Right lobe of liver (tissue), 6 donors: Measurements from ENCODE around the gene DYNLRB1. TPM values are rescaled to one million over a fixed set of nuclear protein-coding genes. Genes with fewer than 3 reads are reported as not detected.
A peak's percentile ranks its signal among the peaks of the same experiment; 100 is the strongest.

Experiments used
- ATAC-seq, 4 donors: fragments of 200-7000 bp; cut with Tn5 transposase; one replicate each; pipeline ENCODE4 v1.9.1; 2020; ENCODE audit warnings: mild to moderate bottlenecking in 4 of 4, moderate library complexity in 4 of 4
- DNase-seq, 3 donors: peaks; one replicate each; pipeline ENCODE4 v3.0.0-alpha.2; 2020
- H3K27ac ChIP-seq, 3 donors: fragments of 200-600 bp; one replicate each; pipeline ENCODE4 v1.8.0; 2022
- H3K27me3 ChIP-seq, 2 donors: fragments of 200-600 bp; one replicate each; pipeline ENCODE4 v1.8.0; 2022
- H3K36me3 ChIP-seq, 4 donors: fragments of 200-600 bp; sonication (generic) in 1 of 4; one replicate each; pipeline versions ENCODE4 v1.5.1 to v1.8.0; 2017 to 2022; ENCODE audit warnings: control low read depth in 1 of 4
- H3K4me1 ChIP-seq, 4 donors: fragments of 200-600 bp; sonication (generic) in 1 of 4; one replicate each; pipeline versions ENCODE4 v1.5.1 to v1.8.0; 2017 to 2022; ENCODE audit warnings: control low read depth in 1 of 4
- H3K4me3 ChIP-seq, 3 donors: fragments of 200-600 bp; one replicate each; pipeline ENCODE4 v1.8.0; 2022
- H3K9me3 ChIP-seq, 4 donors: fragments of 200-600 bp; sonication (generic) in 1 of 4; one replicate each; pipeline versions ENCODE4 v1.5.1 to v1.8.0; 2017 to 2022; ENCODE audit warnings: control low read depth in 1 of 4
- POLR2A ChIP-seq: fragments of 450-650 bp; IDR thresholded peaks from one replicate; pipeline ENCODE4 v1.6.1; 2017; ENCODE audit warnings: antibody characterized with exemption, mild to moderate bottlenecking
- WGBS: methylation state at CpG from one replicate; pipeline ENCODE4 v1.1.6; 2018; ENCODE audit warnings: low coverage, low lambda C conversion rate; ENCODE audit not compliant: insufficient coverage; ENCODE audit errors: missing lambda C conversion rate; 5-methylcytosine and 5-hydroxymethylcytosine counted together
- intact Hi-C, 2 donors: fragments of 100-400 bp; cut with DNase I; formaldehyde crosslinking; loops; one replicate each; pipeline versions ENCODE4 v1.11.2 to v1.14.1; 2022
- total RNA-seq, 6 experiments: library from RNA; depleted of rRNA in 2 of 6; stranded (reverse); fragments of >200 nt in 2 of 6; fragmentation: NEBNext Ultra II Directional in 3 of 6; extraction: Animal tissue kit (Norgen Biotek cat#: 25700) in 3 of 6; gene quantifications; one replicate each; pipeline versions ENCODE4 v1.1.0 to v1.2.4, GENCODE V29; 2016 to 2023
- TF ChIP-seq, protein P1 (sequence below), 4 donors: fragments of 200-600 bp in 3 of 4; fragments of 450-650 bp in 1 of 4; IDR thresholded peaks; one replicate each; pipeline versions ENCODE4 v1.5.1 to v1.8.0; 2016 to 2022; ENCODE audit warnings: antibody characterized with exemption in 4 of 4, mild to moderate bottlenecking in 2 of 4
- donor health status: DM: no; HTN: yes; CAD: no.
- donor health status: DM: no; HTN: no; CAD: no.
- donor health status: DM: no; HTN: no; CAD: no.
- donor health status: DM: no; HTN: yes; CAD: no.
- donor health status: DM: no; HTN: yes; CAD: no.

DYNLRB1 gene
- total RNA-seq, 6 experiments from 2014 or later = 34.8 to 84.3 (median 42.7) TPM

DNA sequence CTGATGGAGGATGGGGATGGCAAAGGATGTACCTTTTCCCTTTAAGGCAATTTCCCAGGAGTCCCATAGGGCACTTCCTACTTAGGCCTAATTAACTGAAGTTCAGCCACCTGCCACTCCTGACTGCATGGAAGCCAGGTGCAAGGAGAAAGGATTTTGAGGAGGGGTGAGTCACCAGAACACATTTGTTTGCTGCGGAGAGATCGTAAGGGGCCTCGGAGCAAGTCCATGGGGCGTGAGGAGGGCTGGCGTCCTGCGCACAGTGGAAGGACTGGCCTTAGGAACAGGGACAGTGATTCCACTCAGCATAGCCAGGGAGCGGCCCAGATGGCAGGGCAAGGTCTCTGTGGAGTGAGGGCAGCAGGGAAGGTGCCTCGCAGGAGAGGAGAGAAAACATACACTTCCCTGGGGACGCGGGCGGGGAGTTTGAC lies 30.5 kb downstream of the DYNLRB1 start:
- H3K4me3 ChIP-seq = no peak overlapping the region
- no peaks in the 10 kb centered on the region for H3K9me3 ChIP-seq
- peaks cover 0 to under 1% (median 0%) of the 10 kb centered on the region in 4 donors for H3K36me3 ChIP-seq
- 95% methylated on average over 11 of the region's 11 CpGs for whole genome bisulfite sequencing
- H3K27ac ChIP-seq = no peak overlapping the region
- DNase-seq = no peak
- H3K4me1 ChIP-seq = no peaks in the 10 kb centered on the region
- intact Hi-C loops = loop anchor here in 1 of 2 donors (10.0 kb wide), 1 partner anchor 158 kb away; the partner anchor contains the start of gene TP53INP2
- no peaks in the 10 kb centered on the region for H3K27me3 ChIP-seq
- ATAC-seq = no peak
- TF ChIP-seq, protein P1, sequence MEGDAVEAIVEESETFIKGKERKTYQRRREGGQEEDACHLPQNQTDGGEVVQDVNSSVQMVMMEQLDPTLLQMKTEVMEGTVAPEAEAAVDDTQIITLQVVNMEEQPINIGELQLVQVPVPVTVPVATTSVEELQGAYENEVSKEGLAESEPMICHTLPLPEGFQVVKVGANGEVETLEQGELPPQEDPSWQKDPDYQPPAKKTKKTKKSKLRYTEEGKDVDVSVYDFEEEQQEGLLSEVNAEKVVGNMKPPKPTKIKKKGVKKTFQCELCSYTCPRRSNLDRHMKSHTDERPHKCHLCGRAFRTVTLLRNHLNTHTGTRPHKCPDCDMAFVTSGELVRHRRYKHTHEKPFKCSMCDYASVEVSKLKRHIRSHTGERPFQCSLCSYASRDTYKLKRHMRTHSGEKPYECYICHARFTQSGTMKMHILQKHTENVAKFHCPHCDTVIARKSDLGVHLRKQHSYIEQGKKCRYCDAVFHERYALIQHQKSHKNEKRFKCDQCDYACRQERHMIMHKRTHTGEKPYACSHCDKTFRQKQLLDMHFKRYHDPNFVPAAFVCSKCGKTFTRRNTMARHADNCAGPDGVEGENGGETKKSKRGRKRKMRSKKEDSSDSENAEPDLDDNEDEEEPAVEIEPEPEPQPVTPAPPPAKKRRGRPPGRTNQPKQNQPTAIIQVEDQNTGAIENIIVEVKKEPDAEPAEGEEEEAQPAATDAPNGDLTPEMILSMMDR (IDR thresholded peaks at IDR 0.05) = no peak
- TF ChIP-seq POLR2A = no peak

DNA sequence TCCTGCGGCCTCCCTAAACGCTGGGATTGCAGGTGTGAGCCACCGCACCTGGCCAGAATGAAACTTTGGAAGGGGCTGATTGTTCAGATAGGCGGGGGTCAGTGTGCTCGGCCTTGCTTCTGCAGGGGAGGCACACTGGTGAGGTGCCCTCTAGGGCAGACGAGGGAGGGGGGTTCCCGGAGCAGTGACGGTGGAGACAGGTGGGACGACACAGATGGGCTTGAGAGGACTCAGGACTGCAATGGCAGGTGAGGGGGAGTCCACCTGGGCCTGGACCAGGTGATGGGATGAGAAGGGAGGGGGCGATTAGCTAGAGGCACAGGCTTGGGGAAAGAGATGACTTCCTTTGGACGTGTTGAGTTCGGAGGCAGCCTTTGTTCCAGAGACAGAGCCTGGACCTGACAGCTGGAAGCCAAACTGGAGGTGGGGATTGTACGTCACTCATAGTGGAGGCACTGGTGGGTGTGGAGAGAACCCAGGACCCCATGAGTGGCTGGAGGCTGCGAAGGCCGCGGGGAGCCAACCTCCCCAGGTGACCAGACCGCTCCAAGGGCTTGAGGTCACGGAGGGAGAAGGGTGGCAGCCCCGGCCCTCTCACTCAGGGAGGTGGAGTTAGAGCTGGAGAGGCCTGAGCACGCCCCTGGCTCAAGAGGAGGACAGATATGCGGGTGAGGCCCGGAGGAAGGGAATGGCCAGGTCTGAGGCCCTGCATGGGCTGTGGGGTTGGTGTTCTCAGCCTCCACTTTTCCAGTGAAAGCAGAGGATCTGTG lies 31.8 kb downstream of the DYNLRB1 start:
- Histone ChIP-seq H3K9me3 (no peaks in the 10 kb centered on the region), H3K27ac (no peak overlapping the region), H3K4me1 (peaks cover 0 to 5% (median 0%) of the 10 kb centered on the region in 4 donors), H3K27me3 (no peaks in the 10 kb centered on the region), H3K36me3 (no peaks in the 10 kb centered on the region), H3K4me3 (no peak overlapping the region)
- WGBS = 87% methylated on average over 18 of the region's 22 CpGs
- intact Hi-C loops = loop anchor here in 1 of 2 donors (10.0 kb wide), 1 partner anchor 157 kb away; the partner anchor contains the start of gene TP53INP2
- DNase-seq (no peak), ATAC-seq (peak in 1 of 4 donors; percentile 8)
- TF ChIP-seq, protein P1 (IDR thresholded peaks at IDR 0.05) = no peak
- TF ChIP-seq POLR2A = no peak

DNA sequence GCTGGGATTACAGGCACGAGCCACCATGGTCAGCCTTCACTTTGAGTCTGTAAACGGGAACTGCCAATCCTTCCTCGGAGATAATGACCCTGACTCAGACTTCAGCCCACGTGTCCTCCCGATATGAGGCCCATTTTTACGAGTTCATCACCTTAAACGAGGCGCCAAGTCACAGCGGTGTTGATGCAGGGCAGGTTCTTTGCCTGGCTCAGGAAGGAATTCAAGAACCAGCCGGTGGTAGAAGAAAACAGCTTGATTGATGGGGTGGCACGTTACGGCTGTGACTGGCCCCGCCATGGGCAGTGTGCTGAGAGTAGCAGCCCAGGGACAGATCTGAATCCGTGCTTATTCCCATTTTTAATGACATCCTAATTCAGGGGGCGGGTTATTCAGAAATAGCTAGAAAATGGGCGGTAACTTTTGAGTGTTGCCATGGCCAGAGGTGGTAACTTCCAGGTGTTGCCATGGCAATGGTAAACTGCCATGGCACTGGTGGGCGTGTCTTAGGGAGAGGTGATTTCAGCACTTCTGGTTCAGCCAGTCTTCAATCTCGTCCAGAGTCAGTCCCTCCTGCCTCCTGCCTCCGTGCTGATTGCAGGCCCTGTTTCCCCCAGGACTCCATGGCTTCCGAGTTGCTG lies 33.2 kb downstream of the DYNLRB1 start:
- intact Hi-C loops = loop anchor here in 1 of 2 donors (10.0 kb wide), 1 partner anchor 155 kb away; the partner anchor contains the start of gene TP53INP2
- no peaks in the 10 kb centered on the region for H3K36me3 ChIP-seq
- TF ChIP-seq, protein P1 (IDR thresholded peaks at IDR 0.05) = no peak
- no peak for TF ChIP-seq POLR2A
- no peak overlapping the region for H3K4me3 ChIP-seq
- ATAC-seq = no peak
- peaks cover 0 to 13% (median 0%) of the 10 kb centered on the region in 4 donors for H3K4me1 ChIP-seq
- H3K9me3 ChIP-seq = no peaks in the 10 kb centered on the region
- no peak overlapping the region for H3K27ac ChIP-seq
- H3K27me3 ChIP-seq = no peaks in the 10 kb centered on the region
- WGBS = 76% methylated on average over 16 of the region's 20 CpGs
- DNase-seq = no peak

DNA sequence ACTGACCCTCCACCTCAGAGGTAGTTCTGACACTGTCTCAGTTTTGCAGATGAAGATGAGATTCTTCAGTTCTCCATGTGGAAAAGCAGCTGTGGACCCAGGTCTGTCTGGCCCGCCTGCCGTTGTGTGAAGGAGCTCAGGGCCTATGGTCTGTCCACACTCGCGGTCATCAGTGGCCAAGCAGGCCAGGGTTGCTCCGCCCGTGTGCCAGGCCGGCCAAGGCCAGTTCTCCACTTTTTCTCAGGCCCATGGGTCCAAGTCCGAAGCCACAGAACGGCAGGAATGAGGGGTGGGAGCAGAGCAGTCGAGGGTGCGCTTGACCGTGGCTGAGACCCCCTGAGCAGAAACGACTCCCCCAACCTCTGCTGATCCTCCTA lies 33.7 kb downstream of the DYNLRB1 start:
- Histone ChIP-seq H3K4me1 (peaks cover 0 to 13% (median 0%) of the 10 kb centered on the region in 4 donors), H3K27me3 (no peaks in the 10 kb centered on the region), H3K9me3 (no peaks in the 10 kb centered on the region), H3K27ac (no peak overlapping the region), H3K36me3 (no peaks in the 10 kb centered on the region), H3K4me3 (no peak overlapping the region)
- ATAC-seq (no peak), DNase-seq (no peak)
- TF ChIP-seq POLR2A = no peak
- TF ChIP-seq, protein P1 (IDR thresholded peaks at IDR 0.05) = no peak
- intact Hi-C loops = loop anchor here in 1 of 2 donors (10.0 kb wide), 1 partner anchor 155 kb away; the partner anchor contains the start of gene TP53INP2
- 94% methylated on average over 3 of the region's 13 CpGs for WGBS
